ENCODE measurements around the gene OR51D1.

The OR51D1 gene

GRCh38 chr11:4645974-4646373, 8.7 kb downstream of the OR51D1 start:
- no peak for DNase-seq

- DNase-seq: no peak
Measured at GRCh38 chr11:4647766-4648165, 10.5 kb downstream of the OR51D1 start.

DNA sequence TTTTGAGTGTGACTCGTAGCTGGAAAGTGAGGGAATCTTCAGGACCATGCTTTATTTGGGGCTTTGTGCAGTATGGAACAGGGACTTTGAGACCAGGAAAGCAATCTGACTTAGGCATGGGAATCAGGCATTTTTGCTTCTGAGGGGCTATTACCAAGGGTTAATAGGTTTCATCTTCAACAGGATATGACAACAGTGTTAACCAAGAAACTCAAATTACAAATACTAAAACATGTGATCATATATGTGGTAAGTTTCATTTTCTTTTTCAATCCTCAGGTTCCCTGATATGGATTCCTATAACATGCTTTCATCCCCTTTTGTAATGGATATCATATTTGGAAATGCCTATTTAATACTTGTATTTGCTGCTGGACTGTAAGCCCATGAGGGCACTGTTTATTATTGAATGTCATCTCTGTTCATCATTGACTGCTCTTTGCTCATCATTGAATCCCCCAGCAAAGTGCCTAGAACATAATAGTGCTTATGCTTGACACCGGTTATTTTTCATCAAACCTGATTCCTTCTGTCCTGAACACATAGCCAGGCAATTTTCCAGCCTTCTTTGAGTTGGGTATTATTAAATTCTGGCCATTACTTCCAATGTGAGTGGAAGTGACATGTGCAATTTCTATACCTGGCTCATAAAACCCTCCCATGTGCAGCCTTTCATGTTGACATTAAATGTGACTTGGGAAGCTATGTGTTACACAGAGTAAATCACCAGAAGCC, 17.5 kb downstream of the OR51D1 start:
- DNase-seq: no peak

DNA sequence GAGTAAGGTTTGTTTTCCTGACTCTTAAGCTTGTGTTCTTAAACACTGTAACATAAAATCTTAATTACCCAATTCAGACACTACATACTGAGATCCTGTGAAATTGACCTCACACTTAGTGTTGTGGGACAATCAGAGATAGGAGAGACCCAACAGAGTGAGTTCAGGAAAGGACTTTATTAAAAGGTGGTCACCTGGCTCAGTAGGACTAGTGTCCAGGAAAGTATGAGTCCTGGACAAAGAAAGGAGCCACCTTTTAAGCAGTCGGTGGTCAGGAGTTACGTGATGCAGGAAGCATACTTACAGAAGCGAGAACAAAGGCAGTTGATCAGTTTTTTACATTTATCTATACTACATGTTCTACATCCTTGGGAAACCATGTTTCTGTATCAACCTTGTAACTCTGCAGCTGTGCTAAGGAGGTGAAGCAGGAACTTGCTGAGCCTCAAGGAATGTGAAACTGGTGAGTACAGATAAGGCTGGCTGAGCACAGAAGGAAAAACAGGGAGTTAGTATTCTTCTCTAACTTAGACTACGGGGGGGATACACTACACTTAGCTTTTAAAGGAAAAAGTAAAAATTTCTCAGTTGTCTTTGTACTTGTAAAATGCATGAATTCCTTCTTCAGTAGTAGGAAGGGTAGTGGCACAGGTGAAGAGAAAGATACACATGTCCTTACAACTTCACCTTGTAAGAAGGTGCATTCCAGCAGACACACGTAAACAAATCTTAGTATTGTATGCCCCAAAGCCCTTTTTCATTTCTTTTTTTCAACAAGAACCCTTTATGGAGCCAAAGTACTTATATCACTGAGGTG, 21.6 kb downstream of the OR51D1 start:
- DNase-seq: no peak

GRCh38 chr11:4662876-4663275, 25.6 kb downstream of the OR51D1 start:
- DNase-seq: no peak

GRCh38 chr11:4664183-4664582, 26.9 kb downstream of the OR51D1 start:
- DNase-seq: no peak

DNA sequence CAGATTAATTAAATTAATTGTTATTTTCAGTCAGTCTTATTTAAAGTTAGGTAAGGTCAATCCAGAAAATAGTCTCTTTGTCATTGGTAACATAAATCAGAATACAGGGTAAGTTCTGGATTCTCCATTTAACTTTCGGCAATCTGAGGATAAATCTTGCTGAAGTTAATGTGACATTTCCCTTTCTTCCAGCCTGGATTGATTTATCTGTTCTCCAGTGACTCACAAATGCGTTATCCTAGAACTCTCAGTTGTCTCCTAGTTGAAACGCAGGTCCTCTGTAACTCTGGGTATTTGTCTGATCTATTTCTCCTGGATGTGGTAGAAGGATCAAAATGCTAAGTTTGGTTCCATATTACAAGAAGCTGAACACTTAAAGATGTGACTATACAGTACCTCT, 27.5 kb downstream of the OR51D1 start:
- DNase-seq: no peak

DNA sequence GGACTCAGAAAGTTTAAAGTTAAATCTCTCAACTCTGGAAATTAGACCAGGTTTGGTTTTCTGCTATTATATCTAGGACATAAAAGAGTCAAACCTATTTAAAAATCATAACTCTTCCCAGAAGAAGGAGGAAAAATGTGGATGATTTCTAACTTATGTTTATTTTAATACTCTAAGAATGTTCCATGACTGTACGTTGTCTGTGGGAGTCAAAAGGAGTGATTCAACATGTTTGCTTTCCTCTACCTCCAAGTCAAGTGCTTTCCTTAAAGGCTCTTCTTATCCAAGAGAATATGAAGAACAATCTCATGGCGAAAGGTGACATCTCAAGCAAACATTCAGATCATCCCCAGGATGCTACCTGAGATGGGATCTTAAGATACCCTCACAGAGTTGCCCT, 28.1 kb downstream of the OR51D1 start:
- DNase-seq: no peak

- DNase-seq: no peak
Measured at GRCh38 chr11:4671741-4672140, 34.5 kb downstream of the OR51D1 start.

GRCh38 chr11:4672470-4672869, 35.2 kb downstream of the OR51D1 start:
- DNase-seq: no peak

- DNase-seq: no peak
Measured at GRCh38 chr11:4673781-4674180, 36.5 kb downstream of the OR51D1 start.

DNA sequence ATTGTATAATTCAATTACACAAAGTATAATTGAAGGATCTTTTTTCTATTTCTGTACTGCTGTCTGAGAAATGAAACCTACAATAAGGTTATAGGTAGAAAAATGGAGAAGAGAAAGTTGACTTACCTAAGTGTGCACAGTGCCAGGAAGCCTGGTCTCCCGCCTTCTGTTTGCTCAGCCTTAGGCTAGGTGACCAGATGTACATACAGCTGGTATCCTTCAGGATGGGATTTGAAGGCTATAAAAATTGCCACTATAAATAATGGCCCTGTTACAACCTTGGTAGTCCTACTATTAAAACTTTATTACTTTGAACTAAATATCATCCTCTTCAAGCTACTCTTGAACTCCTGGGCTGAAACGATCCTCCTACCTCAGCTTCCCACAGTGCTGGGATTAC, 40.7 kb downstream of the OR51D1 start:
- DNase-seq: no peak

GRCh38 chr11:4680341-4680740, 43.1 kb downstream of the OR51D1 start:
- DNase-seq: no peak

DNA sequence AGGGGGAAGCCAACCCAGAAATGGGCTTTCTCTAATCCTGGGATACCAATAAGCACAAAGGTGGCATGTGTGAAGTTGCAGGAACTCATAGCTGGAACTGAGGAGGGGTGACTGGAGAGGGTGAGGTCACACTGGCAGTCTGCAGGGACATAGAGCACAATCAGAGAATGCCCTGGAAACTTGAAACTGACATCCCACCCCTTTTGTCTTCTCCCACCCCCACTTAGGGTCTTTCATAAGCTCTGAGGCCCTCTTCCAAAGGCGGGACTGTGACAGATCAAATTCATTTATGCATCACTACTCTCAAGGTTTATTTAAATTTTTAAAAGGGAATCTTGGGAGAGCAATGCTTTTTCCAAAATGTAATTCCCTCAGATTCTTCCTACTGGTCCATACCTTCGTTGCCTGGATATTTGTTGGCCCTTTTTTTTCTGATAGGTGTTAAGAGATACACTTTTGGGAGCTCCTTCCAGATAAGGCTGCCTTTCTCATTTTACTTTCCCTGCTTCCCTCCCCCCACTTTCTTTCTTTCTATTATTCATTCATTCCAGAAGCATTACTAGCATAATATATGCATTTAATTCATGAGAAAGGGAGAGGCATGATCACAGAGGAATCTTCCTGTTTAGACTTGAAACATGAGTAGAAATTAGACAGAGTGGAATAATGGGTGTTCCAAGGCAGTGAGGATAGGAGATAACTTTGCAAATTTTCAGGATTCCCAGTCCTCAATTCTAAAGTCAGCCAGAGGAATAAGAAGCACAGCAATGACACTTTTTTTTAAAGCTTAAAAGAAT, 45.5 kb downstream of the OR51D1 start:
- DNase-seq: no peak

DNA sequence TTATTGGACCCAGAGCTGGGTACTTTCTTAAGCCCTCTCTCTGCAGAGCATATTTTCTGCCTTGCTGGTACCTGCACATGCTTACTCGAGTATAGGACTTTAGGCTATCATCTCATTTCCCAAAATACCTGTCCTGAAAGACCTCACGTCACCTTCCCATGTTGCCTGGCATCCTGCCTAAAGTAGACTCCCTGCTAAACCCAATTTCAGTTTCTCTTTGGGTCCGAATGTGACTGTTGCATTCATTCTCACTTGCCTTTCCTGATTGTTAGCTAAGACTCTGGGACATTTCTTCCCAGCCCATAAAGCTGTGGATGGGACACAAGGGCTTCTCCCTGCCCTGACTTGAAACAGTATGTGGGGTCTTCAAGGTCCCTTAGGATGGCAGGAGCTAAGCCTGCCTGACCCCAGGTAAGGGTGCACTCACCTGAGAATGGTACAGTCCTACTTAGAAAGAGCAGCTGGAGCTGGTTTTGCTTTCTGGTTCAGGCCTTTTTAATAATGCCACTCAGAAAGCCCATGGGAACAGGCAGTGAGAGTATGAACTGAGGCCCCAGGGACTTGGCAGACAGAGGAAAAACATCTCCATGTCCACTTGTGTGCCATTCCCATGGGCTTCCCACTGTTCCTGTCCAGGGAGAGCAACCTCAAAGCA, 47.5 kb downstream of the OR51D1 start:
- no peak for DNase-seq

Measured in activated effector memory CD4-positive, alpha-beta T cell treated with Interleukin-2 at 50 U/mL for 16 hours (primary cell).